SK-N-SH (cell line): ENCODE results near the gene IFNLR1. TPM values are rescaled to one million over a fixed set of nuclear protein-coding genes. Genes with fewer than 3 reads are reported as not detected.

Experiments
- CTCF ChIA-PET: fragments of 300-600, 350-600 bp; formaldehyde crosslinking; extraction: SDS; loops from one replicate; lab custom pipeline; 2021; lab: Yijun Ruan, JAX
- POLR2A ChIA-PET: fragments of 350-600 bp; sonication (Branson Sonifier 250); formaldehyde crosslinking; extraction: SDS; loops from one replicate; lab custom pipeline; 2020; ENCODE audit warnings: antibody characterized with exemption, inconsistent platforms; lab: Yijun Ruan, JAX
- DNase-seq: peaks from one replicate; pipeline ENCODE4 v3.0.0; 2012
- H2AFZ ChIP-seq: fragments of 200-600 bp; sonication (generic); 2 replicates; pipeline ENCODE4 v1.8.1; 2016; ENCODE audit warnings: antibody characterized with exemption, mild to moderate bottlenecking, low read depth
- H3F3A ChIP-seq: fragments of 200-600 bp; sonication (generic); replicated peaks from 2 replicates; pipeline ENCODE3; 2016; ENCODE audit warnings: antibody characterized with exemption, mild to moderate bottlenecking; ENCODE audit not compliant: insufficient read depth
- H3K27ac ChIP-seq, 2 experiments: fragments of 200-500 bp in 1 of 2; fragments of 200-600 bp in 1 of 2; sonication (Bioruptor generic) in 1 of 2; sonication (generic), shearing (Covaris generic) in 1 of 2; 2 replicates each; pipeline versions ENCODE4 v1.5.1 to v1.6.1; 2014 to 2016; ENCODE audit warnings: low read depth in 2 of 2, inconsistent platforms in 1 of 2, low read length in 1 of 2, mild to moderate bottlenecking in 1 of 2, mixed read lengths in 1 of 2
- H3K27me3 ChIP-seq: fragments of 200-600 bp; sonication (generic), shearing (Covaris generic); 2 replicates; pipeline ENCODE4 v1.6.1; 2016; ENCODE audit warnings: mixed run types; ENCODE audit not compliant: insufficient read depth
- H3K36me3 ChIP-seq, 2 experiments: fragments of 200-500 bp in 1 of 2; fragments of 200-600 bp in 1 of 2; sonication (Bioruptor generic) in 1 of 2; sonication (generic) in 1 of 2; replicated peaks in 1 of 2; 2 replicates each; pipeline versions ENCODE3 to v1.5.1; 2014 to 2016; ENCODE audit warnings: low read length in 1 of 2, mild to moderate bottlenecking in 1 of 2; ENCODE audit not compliant: insufficient read depth in 2 of 2, control insufficient read depth in 1 of 2
- H3K4me1 ChIP-seq, 2 experiments: fragments of 200-500 bp in 1 of 2; fragments of 200-600 bp in 1 of 2; sonication (Bioruptor generic) in 1 of 2; sonication (generic), shearing (Covaris generic) in 1 of 2; 2 replicates each; pipeline versions ENCODE4 v1.5.1 to v1.6.1; 2014 to 2016; ENCODE audit warnings: low read depth in 1 of 2, low read length in 1 of 2, mixed run types in 1 of 2; ENCODE audit not compliant: insufficient read depth in 2 of 2, control insufficient read depth in 1 of 2
- H3K4me2 ChIP-seq: fragments of 200-600 bp; sonication (generic), shearing (Covaris generic); 2 replicates; pipeline ENCODE4 v1.6.1; 2017; ENCODE audit warnings: mixed run types
- H3K4me3 ChIP-seq, 2 experiments: fragments of 200-500 bp in 1 of 2; fragments of 200-600 bp in 1 of 2; sonication (Bioruptor generic) in 1 of 2; sonication (generic), shearing (Covaris generic) in 1 of 2; 2 replicates each; pipeline versions ENCODE4 v1.5.1 to v1.8.1; 2014 to 2016; ENCODE audit warnings: low read depth in 2 of 2, inconsistent platforms in 1 of 2, low read length in 1 of 2, mild to moderate bottlenecking in 1 of 2, mixed read lengths in 1 of 2, moderate library complexity in 1 of 2
- H3K79me2 ChIP-seq: fragments of 200-600 bp; sonication (generic); 2 replicates; pipeline ENCODE4 v1.8.1; 2017; ENCODE audit warnings: mild to moderate bottlenecking; ENCODE audit not compliant: insufficient read depth
- H3K9ac ChIP-seq: fragments of 200-600 bp; sonication (generic); 2 replicates; pipeline ENCODE4 v1.6.1; 2017; ENCODE audit warnings: mixed run types
- H3K9me2 ChIP-seq: fragments of 200-600 bp; sonication (generic); 2 replicates; pipeline ENCODE4 v1.6.1; 2017; ENCODE audit warnings: mixed run types
- H3K9me3 ChIP-seq: fragments of 200-600 bp; sonication (generic); 2 replicates; pipeline ENCODE4 v1.6.1; 2017; ENCODE audit warnings: mixed run types, mild to moderate bottlenecking, moderate library complexity
- H4K20me1 ChIP-seq: fragments of 200-600 bp; sonication (generic); 2 replicates; pipeline ENCODE4 v1.6.1; 2017; ENCODE audit warnings: mild to moderate bottlenecking, mixed run types; ENCODE audit not compliant: insufficient read depth
- CHD2 ChIP-seq: fragments of 150-350 bp; IDR thresholded peaks from 2 replicates; pipeline ENCODE4 v1.6.1; 2018; ENCODE audit warnings: low read length; ENCODE audit not compliant: partially characterized antibody
- GATA2 ChIP-seq: sonication (generic); formaldehyde crosslinking; IDR thresholded peaks from 2 replicates; pipeline ENCODE4 v1.5.0; 2020; ENCODE audit warnings: mild to moderate bottlenecking, missing genetic modification reagents
- MAX ChIP-seq: IDR thresholded peaks from 2 replicates; pipeline ENCODE4 v1.4.0; 2012; ENCODE audit warnings: low read depth
- NFIC ChIP-seq: IDR thresholded peaks from 2 replicates; pipeline ENCODE4 v1.4.0; 2012; ENCODE audit warnings: borderline replicate concordance
- NRF1 ChIP-seq: IDR thresholded peaks from 2 replicates; pipeline ENCODE4 v1.6.1; 2012; ENCODE audit warnings: low read depth, mild to moderate bottlenecking, low read length
- POLR2AphosphoS5 ChIP-seq: IDR thresholded peaks from 2 replicates; pipeline ENCODE4 v1.6.1; 2012; ENCODE audit warnings: low read depth, low read length
- RFX5 ChIP-seq: IDR thresholded peaks from 2 replicates; pipeline ENCODE4 v1.6.1; 2012; ENCODE audit warnings: mild to moderate bottlenecking, improper control_type of control experiment, low read length
- SIN3A ChIP-seq: IDR thresholded peaks from 2 replicates; pipeline ENCODE4 v1.6.1; 2012; ENCODE audit warnings: low read depth, mild to moderate bottlenecking, low read length, moderate library complexity, borderline replicate concordance
- TCF12 ChIP-seq: IDR thresholded peaks from 2 replicates; pipeline ENCODE4 v1.4.0; 2012
- YY1 ChIP-seq: IDR thresholded peaks from 2 replicates; pipeline ENCODE4 v1.4.0; 2012; ENCODE audit warnings: low read depth, mild to moderate bottlenecking
- WGBS: methylation state at CpG from one replicate; pipeline ENCODE4 v1.1.6; 2017; ENCODE audit warnings: low lambda C conversion rate; 5-methylcytosine and 5-hydroxymethylcytosine counted together
- polyA plus RNA-seq, 3 experiments: library from polyadenylated mRNA; depleted of rRNA; stranded (reverse); fragments of >200 nt; gene quantifications; 2 replicates each; pipeline ENCODE4 v1.2.3, GENCODE V29; 2012
- TF ChIP-seq, protein P1 (sequence below): IDR thresholded peaks from 2 replicates; pipeline ENCODE4; 2012
- TF ChIP-seq, protein P2 (sequence below): IDR thresholded peaks from 2 replicates; pipeline ENCODE4 v1.6.1; 2012; ENCODE audit warnings: mild to moderate bottlenecking, low read depth, low read length, moderate library complexity
- TF ChIP-seq, protein P3 (sequence below): fragments of 150-350 bp; IDR thresholded peaks from 2 replicates; pipeline ENCODE4 v1.6.1; 2016; ENCODE audit warnings: mild to moderate bottlenecking, low read depth, low read length
- TF ChIP-seq, protein P4 (sequence below): fragments of 200-600 bp; sonication (generic); IDR thresholded peaks from 2 replicates; pipeline ENCODE4 v1.6.1; 2017; ENCODE audit warnings: antibody characterized with exemption, mild to moderate bottlenecking, moderate library complexity

The IFNLR1 gene
- polyA plus RNA-seq, 1 of the 3 experiments (the other 2 are of a cell fraction), result 0.30 TPM

DNA sequence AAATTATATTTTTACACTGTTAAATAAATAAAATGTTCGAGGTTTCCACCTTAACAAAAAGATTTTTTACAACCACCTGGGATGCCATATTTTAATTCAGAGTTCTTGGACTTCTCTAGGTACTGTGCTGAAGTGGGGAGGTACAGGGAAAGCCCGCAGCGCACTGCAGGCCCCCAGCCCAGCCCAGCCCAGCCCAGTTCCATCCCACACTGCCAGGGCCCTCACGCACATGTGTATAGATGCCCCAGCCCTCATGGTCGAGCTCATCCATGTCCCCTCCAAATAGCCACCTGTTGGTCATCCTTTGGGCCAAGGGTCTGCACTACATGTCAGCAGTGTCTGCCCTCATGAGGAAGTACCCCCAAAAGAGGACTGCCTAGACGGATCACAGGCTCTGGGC lies 63.5 kb downstream of the IFNLR1 start:
- CTCF ChIA-PET, result interaction anchor here (0.7 kb wide), 1 partner anchor 9 kb away, joined by 3 read pairs; no protein-coding TSS in a partner anchor
- Histone ChIP-seq H4K20me1 (no peaks in the 10 kb centered on the region), H3K9me3 (no peaks in the 10 kb centered on the region), H3K36me3 (no peaks in the 10 kb centered on the region), H3K79me2 (no peaks in the 10 kb centered on the region), H3K4me1 (no peaks in the 10 kb centered on the region; a peak in 1 of 4 replicates), H3K27ac (no peak overlapping the region), H3K9ac (no peak overlapping the region), H2AFZ (no peak overlapping the region), H3K9me2 (no peaks in the 10 kb centered on the region), H3K27me3 (no peaks in the 10 kb centered on the region)
- 36% methylated on average over 4 of the region's 6 CpGs for WGBS
- TF ChIP-seq, protein P1, sequence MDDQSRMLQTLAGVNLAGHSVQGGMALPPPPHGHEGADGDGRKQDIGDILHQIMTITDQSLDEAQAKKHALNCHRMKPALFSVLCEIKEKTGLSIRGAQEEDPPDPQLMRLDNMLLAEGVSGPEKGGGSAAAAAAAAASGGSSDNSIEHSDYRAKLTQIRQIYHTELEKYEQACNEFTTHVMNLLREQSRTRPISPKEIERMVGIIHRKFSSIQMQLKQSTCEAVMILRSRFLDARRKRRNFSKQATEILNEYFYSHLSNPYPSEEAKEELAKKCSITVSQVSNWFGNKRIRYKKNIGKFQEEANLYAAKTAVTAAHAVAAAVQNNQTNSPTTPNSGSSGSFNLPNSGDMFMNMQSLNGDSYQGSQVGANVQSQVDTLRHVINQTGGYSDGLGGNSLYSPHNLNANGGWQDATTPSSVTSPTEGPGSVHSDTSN, result no peak
- TF ChIP-seq MAX (no peak), CHD2 (no peak), TCF12 (no peak), NRF1 (no peak), NFIC (no peak), YY1 (no peak), POLR2AphosphoS5 (no peak), RFX5 (no peak)
- TF ChIP-seq, protein P2, sequence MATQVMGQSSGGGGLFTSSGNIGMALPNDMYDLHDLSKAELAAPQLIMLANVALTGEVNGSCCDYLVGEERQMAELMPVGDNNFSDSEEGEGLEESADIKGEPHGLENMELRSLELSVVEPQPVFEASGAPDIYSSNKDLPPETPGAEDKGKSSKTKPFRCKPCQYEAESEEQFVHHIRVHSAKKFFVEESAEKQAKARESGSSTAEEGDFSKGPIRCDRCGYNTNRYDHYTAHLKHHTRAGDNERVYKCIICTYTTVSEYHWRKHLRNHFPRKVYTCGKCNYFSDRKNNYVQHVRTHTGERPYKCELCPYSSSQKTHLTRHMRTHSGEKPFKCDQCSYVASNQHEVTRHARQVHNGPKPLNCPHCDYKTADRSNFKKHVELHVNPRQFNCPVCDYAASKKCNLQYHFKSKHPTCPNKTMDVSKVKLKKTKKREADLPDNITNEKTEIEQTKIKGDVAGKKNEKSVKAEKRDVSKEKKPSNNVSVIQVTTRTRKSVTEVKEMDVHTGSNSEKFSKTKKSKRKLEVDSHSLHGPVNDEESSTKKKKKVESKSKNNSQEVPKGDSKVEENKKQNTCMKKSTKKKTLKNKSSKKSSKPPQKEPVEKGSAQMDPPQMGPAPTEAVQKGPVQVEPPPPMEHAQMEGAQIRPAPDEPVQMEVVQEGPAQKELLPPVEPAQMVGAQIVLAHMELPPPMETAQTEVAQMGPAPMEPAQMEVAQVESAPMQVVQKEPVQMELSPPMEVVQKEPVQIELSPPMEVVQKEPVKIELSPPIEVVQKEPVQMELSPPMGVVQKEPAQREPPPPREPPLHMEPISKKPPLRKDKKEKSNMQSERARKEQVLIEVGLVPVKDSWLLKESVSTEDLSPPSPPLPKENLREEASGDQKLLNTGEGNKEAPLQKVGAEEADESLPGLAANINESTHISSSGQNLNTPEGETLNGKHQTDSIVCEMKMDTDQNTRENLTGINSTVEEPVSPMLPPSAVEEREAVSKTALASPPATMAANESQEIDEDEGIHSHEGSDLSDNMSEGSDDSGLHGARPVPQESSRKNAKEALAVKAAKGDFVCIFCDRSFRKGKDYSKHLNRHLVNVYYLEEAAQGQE, result no peak
- TF ChIP-seq, protein P3, sequence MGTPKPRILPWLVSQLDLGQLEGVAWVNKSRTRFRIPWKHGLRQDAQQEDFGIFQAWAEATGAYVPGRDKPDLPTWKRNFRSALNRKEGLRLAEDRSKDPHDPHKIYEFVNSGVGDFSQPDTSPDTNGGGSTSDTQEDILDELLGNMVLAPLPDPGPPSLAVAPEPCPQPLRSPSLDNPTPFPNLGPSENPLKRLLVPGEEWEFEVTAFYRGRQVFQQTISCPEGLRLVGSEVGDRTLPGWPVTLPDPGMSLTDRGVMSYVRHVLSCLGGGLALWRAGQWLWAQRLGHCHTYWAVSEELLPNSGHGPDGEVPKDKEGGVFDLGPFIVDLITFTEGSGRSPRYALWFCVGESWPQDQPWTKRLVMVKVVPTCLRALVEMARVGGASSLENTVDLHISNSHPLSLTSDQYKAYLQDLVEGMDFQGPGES, result no peak
- TF ChIP-seq, all 33 proteins: peak for 0
- H3K4me2 ChIP-seq, result no peak overlapping the region
- no peak for DNase-seq
- no peaks in the 10 kb centered on the region for H3F3A ChIP-seq
- POLR2A ChIA-PET, result no interaction called here
- no peak overlapping the region for H3K4me3 ChIP-seq

DNA sequence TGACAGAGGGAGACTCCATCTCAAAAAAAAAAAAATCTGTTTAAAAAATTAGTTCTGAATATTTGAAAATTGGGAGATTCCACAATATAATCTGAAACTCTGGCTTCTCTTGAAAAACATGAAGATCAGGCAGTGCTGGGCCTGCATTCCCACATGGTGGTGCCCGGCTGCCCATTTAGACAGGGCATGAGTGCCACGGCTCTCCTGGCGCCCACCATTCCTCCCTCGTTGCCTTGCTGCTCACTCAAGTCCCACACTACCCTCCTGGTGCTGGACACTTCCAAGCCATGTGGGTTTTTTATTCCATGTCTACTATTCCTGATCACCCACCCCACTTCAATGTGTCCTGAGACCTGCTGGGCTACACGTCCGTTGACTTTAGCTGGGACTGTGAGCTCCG lies 64.3 kb downstream of the IFNLR1 start:
- DNase-seq, result no peak
- Histone ChIP-seq H3K4me1 (no peaks in the 10 kb centered on the region; a peak in 1 of 4 replicates), H3K79me2 (no peaks in the 10 kb centered on the region), H3K27me3 (no peaks in the 10 kb centered on the region), H3K9ac (no peak overlapping the region), H4K20me1 (no peaks in the 10 kb centered on the region), H2AFZ (no peak overlapping the region), H3K27ac (no peak overlapping the region), H3K9me3 (no peaks in the 10 kb centered on the region), H3K36me3 (no peaks in the 10 kb centered on the region), H3K9me2 (no peaks in the 10 kb centered on the region), H3F3A (no peaks in the 10 kb centered on the region), H3K4me3 (no peak overlapping the region), H3K4me2 (no peak overlapping the region)
- ChIA-PET CTCF (interaction anchor here (0.7 to 1.4 kb wide), 2 partner anchors 8 to 28 kb away, joined by 3 to 4 read pairs; no protein-coding TSS in a partner anchor), POLR2A (no interaction called here)
- WGBS, result 91% methylated on average over 7 of the region's 7 CpGs
- TF ChIP-seq, protein P4, sequence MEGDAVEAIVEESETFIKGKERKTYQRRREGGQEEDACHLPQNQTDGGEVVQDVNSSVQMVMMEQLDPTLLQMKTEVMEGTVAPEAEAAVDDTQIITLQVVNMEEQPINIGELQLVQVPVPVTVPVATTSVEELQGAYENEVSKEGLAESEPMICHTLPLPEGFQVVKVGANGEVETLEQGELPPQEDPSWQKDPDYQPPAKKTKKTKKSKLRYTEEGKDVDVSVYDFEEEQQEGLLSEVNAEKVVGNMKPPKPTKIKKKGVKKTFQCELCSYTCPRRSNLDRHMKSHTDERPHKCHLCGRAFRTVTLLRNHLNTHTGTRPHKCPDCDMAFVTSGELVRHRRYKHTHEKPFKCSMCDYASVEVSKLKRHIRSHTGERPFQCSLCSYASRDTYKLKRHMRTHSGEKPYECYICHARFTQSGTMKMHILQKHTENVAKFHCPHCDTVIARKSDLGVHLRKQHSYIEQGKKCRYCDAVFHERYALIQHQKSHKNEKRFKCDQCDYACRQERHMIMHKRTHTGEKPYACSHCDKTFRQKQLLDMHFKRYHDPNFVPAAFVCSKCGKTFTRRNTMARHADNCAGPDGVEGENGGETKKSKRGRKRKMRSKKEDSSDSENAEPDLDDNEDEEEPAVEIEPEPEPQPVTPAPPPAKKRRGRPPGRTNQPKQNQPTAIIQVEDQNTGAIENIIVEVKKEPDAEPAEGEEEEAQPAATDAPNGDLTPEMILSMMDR, result no peak
- TF ChIP-seq GATA2 (CRISPR knock-in tag), result no peak
- TF ChIP-seq SIN3A, result no peak
